ACHN (cell line): ENCODE data around the gene FOXK2.
A peak's percentile ranks its signal among the peaks of the same experiment; 100 is the strongest.

Source experiments
- DNase-seq: peaks from one replicate; pipeline ENCODE4 v3.0.0-alpha.2; 2015
- in situ Hi-C: cut with HindIII; loops from 2 replicates; pipeline ENCODE4 v1.10.0; 2017; ENCODE audit warnings: low sequenced_read_pairs, low pct_ligation_motif_present, low pct_unique_long_range_greater_than_20kb

FOXK2 gene

DNA sequence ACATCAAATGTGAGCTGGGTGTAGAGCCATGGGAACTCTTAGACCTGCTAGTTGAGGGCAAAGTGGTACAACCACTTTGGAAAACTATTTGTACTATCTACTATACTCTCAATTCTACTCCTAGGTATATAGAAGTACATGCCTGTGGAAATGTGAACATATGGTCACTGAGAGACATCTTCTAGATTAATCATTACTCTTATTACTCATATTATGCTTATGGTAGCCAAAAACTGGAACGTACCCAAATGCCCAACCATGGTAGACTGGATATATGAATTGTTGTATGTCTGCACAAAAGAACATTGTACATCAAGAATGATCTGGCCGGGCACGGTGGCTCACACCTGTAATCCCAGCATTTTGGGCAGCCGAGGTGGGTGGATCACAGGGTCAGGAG is 126.0 kb downstream of the FOXK2 start:
- in situ Hi-C loops, result no loop called here
- DNase-seq, result peak; percentile 52

DNA sequence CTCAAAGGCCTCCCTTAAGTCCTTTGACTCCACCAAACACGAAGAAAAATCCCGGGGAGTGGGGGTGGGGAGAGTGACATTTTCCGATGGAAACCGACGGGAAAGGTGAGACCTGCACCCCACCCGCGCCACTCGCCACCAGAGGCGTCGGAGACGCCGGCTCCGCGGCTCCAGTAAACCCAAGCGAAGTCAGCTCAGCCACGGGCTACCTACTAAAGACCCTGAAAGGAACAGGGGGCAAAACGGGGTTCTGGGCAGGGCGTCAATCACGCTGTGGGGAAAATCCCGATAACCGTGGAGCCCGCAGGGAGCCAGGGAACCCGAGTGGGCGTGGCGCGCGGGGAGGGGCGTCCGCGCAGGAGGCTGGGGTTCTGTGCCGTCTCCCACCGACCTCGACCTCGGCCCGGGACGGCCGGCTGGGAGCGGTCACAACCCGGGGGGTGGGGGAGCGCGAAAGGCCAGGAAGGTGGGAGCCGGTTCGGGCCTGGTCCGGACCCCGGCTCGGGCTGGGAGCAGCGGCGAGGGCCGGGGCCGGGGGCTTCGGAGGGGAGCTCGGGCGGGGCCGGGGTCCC is 128.1 kb downstream of the FOXK2 start:
- peak; percentile 45 for DNase-seq
- in situ Hi-C loops, result no loop called here

DNA sequence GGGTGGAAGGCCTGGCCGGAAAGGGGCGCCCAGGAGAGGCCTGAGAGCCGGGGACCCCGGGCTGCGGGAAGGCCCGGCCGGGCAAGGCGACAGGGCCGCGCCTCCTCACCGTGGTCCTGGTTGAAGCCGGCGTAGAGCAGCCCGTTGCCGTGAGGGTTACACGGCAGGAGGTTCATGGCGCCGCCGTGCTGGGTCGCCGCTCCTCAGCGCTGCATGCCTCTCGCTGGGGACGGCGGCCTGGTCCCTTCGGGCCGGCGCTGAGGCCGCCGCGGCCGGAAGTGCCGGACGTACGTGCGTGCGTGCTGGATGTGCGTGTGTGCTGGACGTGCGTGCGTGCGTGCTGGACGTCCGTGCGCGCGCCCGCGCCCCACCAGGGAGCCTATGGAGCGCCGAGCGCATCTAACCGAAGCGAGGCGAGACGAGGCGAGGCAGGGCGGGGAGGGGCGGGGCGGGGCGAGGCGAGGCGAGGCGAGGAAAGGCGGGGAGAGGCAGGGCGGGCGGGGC is 128.7 kb downstream of the FOXK2 start, which contains the start of gene WDR45B:
Gene WDR45B, minus strand, starts transcription at position 280 of the 504 bp plus-strand sequence. Its CDS starts 104 bp downstream, at position 176.
- in situ Hi-C loops, result no loop called here
- DNase-seq, result peak; percentile 96

DNA sequence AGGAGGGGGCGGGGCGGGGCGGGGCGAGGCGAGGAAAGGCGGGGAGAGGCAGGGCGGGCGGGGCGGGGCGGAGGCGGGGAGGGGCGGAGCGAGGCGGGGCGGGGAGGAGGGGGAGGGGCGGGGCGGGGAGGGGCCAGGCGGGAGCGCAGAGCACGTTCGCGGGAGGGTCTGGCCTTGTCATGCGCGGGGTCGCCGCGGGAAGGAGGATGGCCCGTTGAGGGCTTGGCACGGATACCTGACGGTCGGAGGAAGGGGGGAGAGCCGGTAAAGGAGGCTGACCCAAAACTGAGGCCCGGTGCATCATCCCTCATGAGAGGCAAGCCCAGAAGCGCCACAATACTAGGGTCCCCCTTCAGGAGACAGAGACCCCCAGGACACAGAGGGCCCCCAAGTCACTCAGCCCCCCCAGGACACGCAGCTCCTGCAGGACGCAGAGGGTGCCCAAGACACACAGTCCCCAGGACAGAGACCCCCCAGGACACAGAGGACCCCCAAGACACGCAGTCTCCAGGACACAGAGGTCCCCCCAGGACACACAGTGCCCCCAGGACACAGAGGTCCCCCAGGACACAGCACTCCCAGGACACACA is 129.3 kb downstream of the FOXK2 start:
- DNase-seq, result no peak

DNA sequence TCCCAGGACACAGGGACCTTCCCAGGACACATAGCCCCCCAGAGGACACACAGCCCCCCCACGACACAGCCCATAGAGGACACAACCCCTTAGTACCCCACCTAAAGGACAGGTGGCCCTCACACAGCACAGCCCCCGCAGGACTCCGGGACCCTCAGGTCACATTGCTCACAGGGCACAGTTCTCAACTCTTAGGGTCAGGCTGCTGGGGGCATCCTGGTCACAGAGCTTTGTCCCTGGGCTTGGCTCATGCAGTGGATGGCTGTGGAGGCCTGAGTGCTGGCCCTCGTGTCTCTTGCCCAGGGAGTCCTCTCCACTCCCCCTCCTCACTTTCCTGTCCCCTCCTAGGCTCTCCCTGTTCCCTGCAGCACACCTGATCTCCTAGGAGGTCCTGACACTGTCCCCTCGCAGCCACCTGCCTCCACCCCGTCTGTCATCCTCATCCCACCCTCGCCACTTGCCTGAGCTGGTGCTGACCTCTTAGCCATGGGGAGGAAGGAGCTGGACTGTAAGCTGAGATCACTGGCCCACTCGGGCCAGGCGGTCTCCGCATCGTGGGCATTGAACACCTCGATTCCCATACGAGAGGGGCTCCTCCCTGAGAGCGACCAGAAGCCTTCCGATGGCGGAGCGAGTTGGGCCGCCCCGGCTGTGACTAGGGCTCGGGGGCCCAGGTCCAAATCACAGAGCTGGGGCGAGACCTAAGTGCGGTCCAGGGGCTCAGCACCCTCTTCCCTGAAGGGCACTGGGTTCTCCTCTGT is 130.1 kb downstream of the FOXK2 start:
- in situ Hi-C loops, result no loop called here
- no peak for DNase-seq

More for the DNA sequence above, 129.3 kb downstream of the FOXK2 start:
- in situ Hi-C loops, result no loop called here

DNA sequence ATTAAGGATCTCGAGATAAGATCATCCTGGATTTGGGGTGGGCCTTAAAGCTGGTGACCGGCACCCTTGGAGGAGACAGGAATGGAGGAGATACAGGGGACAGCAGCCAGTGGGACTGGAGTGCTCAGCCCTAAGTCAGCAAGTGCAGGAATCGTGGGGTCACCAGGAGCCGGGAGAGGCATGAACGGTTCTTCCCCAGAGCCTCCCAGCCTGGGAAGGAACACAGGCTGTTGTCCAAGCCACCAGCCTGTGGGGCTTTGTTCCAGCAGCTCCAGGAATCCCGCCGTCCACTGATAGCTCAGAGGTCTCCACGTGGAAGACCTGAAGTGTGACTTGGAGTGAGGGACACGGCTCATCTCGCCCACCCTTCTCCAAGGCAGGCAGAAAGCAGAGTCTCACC is 131.2 kb downstream of the FOXK2 start:
- in situ Hi-C loops, result no loop called here
- DNase-seq, result no peak

DNA sequence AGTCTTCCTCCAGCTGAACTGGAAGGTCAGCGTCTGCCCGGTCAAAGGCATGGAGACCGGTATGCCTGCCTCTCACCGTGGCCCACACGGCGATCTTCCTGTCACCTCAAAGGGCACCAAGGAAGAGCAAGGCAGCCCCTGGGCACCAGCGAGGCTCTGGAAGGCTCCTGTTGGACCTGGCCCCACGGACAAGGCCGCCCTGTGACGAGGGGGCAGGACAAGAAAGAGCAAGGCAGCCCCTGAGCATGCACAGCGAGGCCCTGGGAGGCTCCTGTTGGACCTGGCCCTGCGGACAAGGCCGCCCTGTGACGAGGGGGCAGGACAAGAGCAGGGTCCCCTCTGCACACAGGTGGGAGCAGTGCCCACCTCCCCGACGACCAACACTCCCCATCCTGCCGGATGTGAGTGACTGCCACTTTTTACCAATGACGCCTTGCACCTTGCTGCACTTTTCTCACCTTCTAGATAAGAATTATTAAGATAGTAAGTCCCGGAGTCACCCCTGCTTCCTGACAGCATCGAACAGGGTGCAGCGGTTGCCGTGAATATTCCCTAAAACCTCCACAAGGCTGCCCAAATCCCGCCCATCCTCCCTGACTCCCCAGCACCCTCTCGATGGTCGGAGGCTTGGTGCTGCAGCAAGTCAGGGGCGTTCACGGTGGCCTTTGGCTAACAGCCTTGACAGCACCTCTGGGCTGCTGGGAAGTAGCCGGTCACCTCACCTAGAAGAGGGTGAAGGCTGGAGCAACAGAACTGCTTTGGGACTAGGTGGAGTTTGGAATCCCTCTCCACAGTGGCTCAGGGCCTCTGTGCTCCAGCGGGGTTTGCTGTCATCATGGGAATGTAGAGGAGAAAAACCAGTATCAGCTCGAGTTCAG is 134.4 kb downstream of the FOXK2 start:
- no peak for DNase-seq
- in situ Hi-C loops, result no loop called here
